H1 (cell line): ENCODE measurements around the gene SELENBP1. TPM values are rescaled to one million over a fixed set of nuclear protein-coding genes. Genes with fewer than 3 reads are reported as not detected.

ENCODE experiments used
- CTCF ChIA-PET: fragments of 300-600 bp; sonication (Branson Sonifier 250); formaldehyde crosslinking; loops from one replicate; lab custom pipeline; 2021; ENCODE audit not compliant: partially characterized antibody; lab: Charles Lee
- POLR2A ChIA-PET: fragments of 300-600 bp; sonication (Branson Sonifier 250); formaldehyde crosslinking; loops from one replicate; lab custom pipeline; 2021; ENCODE audit warnings: inconsistent platforms; ENCODE audit not compliant: partially characterized antibody; lab: Charles Lee
- DNase-seq, 2 experiments: peaks; one replicate each; pipeline versions ENCODE4 v3.0.0 to v3.0.0-alpha.2; 2010 to 2022; ENCODE audit warnings: low spot score in 2 of 2, low read depth in 1 of 2, mixed read lengths in 1 of 2
- FAIRE-seq: peaks from 2 replicates; lab custom pipeline; 2011; peaks lifted over from hg19 to GRCh38; lab: Jason Lieb, UNC
- H2AFZ ChIP-seq: 2 replicates; pipeline ENCODE4 v1.8.1; 2012; ENCODE audit warnings: low read length, inconsistent platforms
- H2AK5ac ChIP-seq: 2 replicates; pipeline ENCODE4 v1.6.1; 2013; ENCODE audit warnings: low read depth, low read length
- H2BK120ac ChIP-seq: replicated peaks from 2 replicates; pipeline ENCODE3; 2013; ENCODE audit warnings: low read depth, low read length, inconsistent platforms
- H2BK12ac ChIP-seq: 2 replicates; pipeline ENCODE4 v1.6.1; 2013; ENCODE audit warnings: low read depth, low read length
- H2BK15ac ChIP-seq: 2 replicates; pipeline ENCODE4 v1.6.1; 2013; ENCODE audit warnings: low read length
- H2BK20ac ChIP-seq: 2 replicates; pipeline ENCODE4 v1.6.1; 2013; ENCODE audit warnings: low read length
- H2BK5ac ChIP-seq: 2 replicates; pipeline ENCODE4 v1.6.1; 2013; ENCODE audit warnings: low read depth, low read length
- H3K14ac ChIP-seq: 2 replicates; pipeline ENCODE4 v1.6.1; 2013; ENCODE audit warnings: inconsistent platforms; ENCODE audit not compliant: insufficient read length
- H3K18ac ChIP-seq: 2 replicates; pipeline ENCODE4 v1.6.1; 2013; ENCODE audit warnings: low read length; ENCODE audit errors: extremely low read depth
- H3K23ac ChIP-seq: 2 replicates; pipeline ENCODE4 v1.6.1; 2013; ENCODE audit warnings: inconsistent platforms; ENCODE audit not compliant: insufficient read length
- H3K23me2 ChIP-seq: 2 replicates; pipeline ENCODE4 v1.6.1; 2013; ENCODE audit warnings: low read depth, low read length
- H3K27ac ChIP-seq: 2 replicates; pipeline ENCODE4 v1.6.1; 2011; ENCODE audit warnings: low read depth, low read length, inconsistent platforms
- H3K27me3 ChIP-seq, 4 experiments: replicated peaks in 1 of 4; 1 replicate in 1 of 4; 2 replicates in 3 of 4; pipeline versions ENCODE4 v1.6.1 to v1.8.1; 2011 to 2013; ENCODE audit warnings: low read length in 3 of 4, mild to moderate bottlenecking in 3 of 4, inconsistent platforms in 2 of 4, mixed read lengths in 2 of 4, moderate library complexity in 1 of 4; ENCODE audit not compliant: control insufficient read depth in 3 of 4, insufficient read depth in 3 of 4; ENCODE audit errors: extremely low read depth in 1 of 4
- H3K36me3 ChIP-seq, 4 experiments: 2 replicates each; pipeline versions ENCODE4 v1.6.1 to v1.8.1; 2011 to 2013; ENCODE audit warnings: mild to moderate bottlenecking in 4 of 4, low read length in 3 of 4, moderate library complexity in 2 of 4, control low read depth in 1 of 4, inconsistent platforms in 1 of 4; ENCODE audit not compliant: insufficient read depth in 4 of 4, control insufficient read depth in 2 of 4
- H3K4ac ChIP-seq: replicated peaks from 2 replicates; pipeline ENCODE3; 2013; ENCODE audit warnings: low read length, low read depth, mixed read lengths, inconsistent platforms; ENCODE audit not compliant: insufficient read length
- H3K4me1 ChIP-seq, 4 experiments: replicated peaks in 1 of 4; 1 replicate in 1 of 4; 2 replicates in 3 of 4; pipeline versions ENCODE4 v1.6.1 to v1.8.1; 2011 to 2013; ENCODE audit warnings: low read length in 3 of 4, inconsistent platforms in 2 of 4, mixed read lengths in 1 of 4; ENCODE audit not compliant: insufficient read depth in 4 of 4, control insufficient read depth in 3 of 4
- H3K4me2 ChIP-seq, 2 experiments: 2 replicates each; pipeline versions ENCODE4 v1.6.1 to v1.8.1; 2011 to 2013; ENCODE audit warnings: low read depth in 2 of 2, low read length in 2 of 2, control low read depth in 1 of 2, inconsistent platforms in 1 of 2, mild to moderate bottlenecking in 1 of 2; ENCODE audit not compliant: insufficient read depth in 1 of 2
- H3K4me3 ChIP-seq, 4 experiments: fragments of 200-600, 300-600 bp in 1 of 4; sonication (generic), shearing (Covaris generic), sonication (Bioruptor Twin) in 1 of 4; 2 replicates each; pipeline versions ENCODE4 v1.5.1 to v1.8.1; 2011 to 2016; ENCODE audit warnings: low read length in 4 of 4, low read depth in 3 of 4, control low read depth in 2 of 4, inconsistent platforms in 2 of 4, mild to moderate bottlenecking in 2 of 4, mixed read lengths in 1 of 4, moderate library complexity in 1 of 4; ENCODE audit not compliant: insufficient read depth in 2 of 4; ENCODE audit errors: extremely low read depth in 1 of 4
- H3K56ac ChIP-seq: replicated peaks from 2 replicates; pipeline ENCODE3; 2013; ENCODE audit warnings: low read depth, mild to moderate bottlenecking, mixed read lengths, low read length, inconsistent platforms; ENCODE audit not compliant: insufficient read length
- H3K79me1 ChIP-seq: 2 replicates; pipeline ENCODE4 v1.6.1; 2013; ENCODE audit warnings: low read depth, low read length, control low read depth
- H3K79me2 ChIP-seq, 2 experiments: 2 replicates each; pipeline versions ENCODE4 v1.6.1 to v1.8.1; 2012 to 2013; ENCODE audit warnings: low read length in 2 of 2, mild to moderate bottlenecking in 2 of 2, inconsistent platforms in 1 of 2; ENCODE audit not compliant: insufficient read depth in 2 of 2, control insufficient read depth in 1 of 2
- H3K9ac ChIP-seq, 4 experiments: replicated peaks in 1 of 4; 1 replicate in 1 of 4; 2 replicates in 3 of 4; pipeline versions ENCODE4 v1.6.1 to v1.8.1; 2011 to 2013; ENCODE audit warnings: low read depth in 3 of 4, low read length in 3 of 4, control low read depth in 2 of 4, mild to moderate bottlenecking in 2 of 4, moderate library complexity in 2 of 4, inconsistent platforms in 1 of 4; ENCODE audit errors: extremely low read depth in 1 of 4
- H3K9me3 ChIP-seq, 2 experiments: 2 replicates each; pipeline versions ENCODE4 v1.6.1 to v1.8.1; 2012 to 2013; ENCODE audit warnings: mild to moderate bottlenecking in 2 of 2, moderate library complexity in 2 of 2, control low read depth in 1 of 2, inconsistent platforms in 1 of 2, low read depth in 1 of 2, low read length in 1 of 2, mixed read lengths in 1 of 2; ENCODE audit not compliant: insufficient read depth in 2 of 2
- H4K20me1 ChIP-seq, 2 experiments: replicated peaks in 1 of 2; 2 replicates each; pipeline versions ENCODE3 to v1.8.1; 2011 to 2013; ENCODE audit warnings: inconsistent platforms in 2 of 2, low read length in 2 of 2, mild to moderate bottlenecking in 1 of 2; ENCODE audit not compliant: insufficient read depth in 2 of 2, control insufficient read depth in 1 of 2
- H4K5ac ChIP-seq: 2 replicates; pipeline ENCODE4 v1.6.1; 2013; ENCODE audit warnings: low read length, low read depth, mixed read lengths, inconsistent platforms; ENCODE audit not compliant: insufficient read length
- H4K8ac ChIP-seq: 2 replicates; pipeline ENCODE4 v1.8.0; 2013; ENCODE audit warnings: mild to moderate bottlenecking, moderate library complexity, low read length, inconsistent platforms; ENCODE audit not compliant: insufficient read depth; ENCODE audit errors: extremely low read depth
- H4K91ac ChIP-seq: replicated peaks from 2 replicates; pipeline ENCODE3; 2013; ENCODE audit warnings: low read length, mixed read lengths, inconsistent platforms; ENCODE audit not compliant: insufficient read length
- ASH2L ChIP-seq: fragments of 200-600, 300-600 bp; sonication (generic); IDR thresholded peaks from one replicate; pipeline ENCODE4 v1.7.1; 2017; ENCODE audit warnings: low read length
- CBX5 ChIP-seq: fragments of 300-800, 300-1000 bp; sonication (generic); IDR thresholded peaks from 2 replicates; pipeline ENCODE4 v1.7.1; 2016; ENCODE audit warnings: antibody characterized with exemption, low read length, low read depth
- POLR2A ChIP-seq, 2 experiments: IDR thresholded peaks; 1 replicate in 1 of 2; 2 replicates in 1 of 2; pipeline ENCODE4 v1.6.1; 2011; ENCODE audit warnings: low read depth in 2 of 2, low read length in 2 of 2, mild to moderate bottlenecking in 2 of 2; ENCODE audit errors: control extremely low read depth in 1 of 2
- RAD21 ChIP-seq, 2 experiments: IDR thresholded peaks in 1 of 2; conservative IDR thresholded peaks in 1 of 2; 2 replicates each; pipeline ENCODE4 v1.6.1; 2011; ENCODE audit warnings: low read depth in 2 of 2, low read length in 2 of 2, improper control_type of control experiment in 1 of 2, inconsistent platforms in 1 of 2, mild to moderate bottlenecking in 1 of 2, moderate library complexity in 1 of 2
- RBBP5 ChIP-seq: IDR thresholded peaks from 2 replicates; pipeline ENCODE4 v1.7.1; 2012; ENCODE audit warnings: low read depth, mild to moderate bottlenecking, inconsistent platforms, low read length, moderate library complexity, borderline replicate concordance
- WGBS, 2 experiments: shearing (Covaris generic) in 1 of 2; methylation state at CpG; one replicate each; pipeline versions ENCODE4 v1.1.6 to v1.1.7; 2013 to 2015; ENCODE audit warnings: low lambda C conversion rate in 2 of 2, mixed read lengths in 2 of 2, inconsistent platforms in 1 of 2, low coverage in 1 of 2, missing lambda C conversion rate in 1 of 2; ENCODE audit not compliant: insufficient replicate concordance in 2 of 2, insufficient coverage in 1 of 2, insufficient read length in 1 of 2; ENCODE audit errors: extremely low coverage in 1 of 2, missing lambda C conversion rate in 1 of 2; 5-methylcytosine and 5-hydroxymethylcytosine counted together
- polyA plus RNA-seq, 7 experiments: library from polyadenylated mRNA; depleted of rRNA in 3 of 7; stranded (reverse) in 5 of 7; unstranded in 2 of 7; fragments of >200 nt in 5 of 7; fragments of 200-250 nt in 2 of 7; gene quantifications; 1 replicate in 5 of 7; 2 replicates in 1 of 7; 4 replicates in 1 of 7; pipeline versions ENCODE4 v1.2.1 to v1.2.3, GENCODE V29; 2011 to 2013; ENCODE audit warnings: missing spikeins in 2 of 7, mixed read lengths in 2 of 7
- total RNA-seq: library from RNA; stranded (reverse); fragmentation: NEBNext Ultra II Directional; extraction: Animal tissue kit (Norgen Biotek cat#: 25700); gene quantifications from 2 replicates; pipeline ENCODE4 v1.2.1, GENCODE V29; 2021

The SELENBP1 gene
- total and polyA plus RNA-seq, 2 of the 8 experiments (the other 6 are each of a cell fraction or from before 2014, with no cell fraction given), result 20.0 to 32.4 TPM

DNA sequence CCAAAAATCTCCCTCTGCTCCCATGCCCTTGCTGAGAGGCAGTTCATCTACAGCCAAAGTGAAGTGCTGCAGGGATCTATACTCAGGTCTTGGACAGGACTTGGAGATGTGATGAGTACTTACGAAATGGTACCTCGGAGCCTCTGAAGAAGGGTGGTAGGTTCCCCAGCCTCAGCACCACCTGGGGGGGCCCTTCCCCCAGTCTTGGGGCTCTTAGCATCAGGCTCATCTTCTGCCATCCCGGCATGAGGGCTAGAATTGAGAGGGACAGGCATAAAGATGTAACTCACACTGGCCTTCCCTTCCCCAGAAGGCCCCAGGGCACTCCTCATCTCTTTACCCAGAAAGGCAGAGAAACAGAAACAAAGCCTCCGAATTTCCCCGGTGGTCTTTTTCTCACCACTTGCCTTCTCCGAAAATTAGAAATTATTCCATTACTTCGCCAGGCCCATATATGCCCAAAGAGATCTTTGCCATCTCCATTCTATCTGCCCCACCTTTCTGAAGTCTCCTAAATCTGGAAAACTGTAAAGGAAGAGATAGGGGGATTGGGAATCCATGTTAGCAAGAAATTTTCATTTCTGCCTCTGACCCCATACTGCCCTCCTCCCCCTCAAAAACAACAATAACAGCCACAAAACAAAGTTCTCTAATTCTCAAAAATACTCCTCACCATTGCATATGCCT, 26.3 kb downstream of the SELENBP1 start:
- H3K23me2 ChIP-seq, result peaks cover 5% of the 10 kb centered on the region
- H3K79me1 ChIP-seq, result peaks cover 6% of the 10 kb centered on the region
- H2BK20ac ChIP-seq, result no peak overlapping the region
- FAIRE-seq (no peak), DNase-seq (no peak)
- peak overlapping the region; percentile 61 to 76 (median 66) for H3K4me3 ChIP-seq
- peak overlapping the region; percentile 18 for H2BK120ac ChIP-seq
- H3K56ac ChIP-seq, result peak overlapping the region; percentile 63
- no peak overlapping the region for H3K23ac ChIP-seq
- H3K14ac ChIP-seq, result no peak overlapping the region
- 54% methylated on average over 7 of the region's 7 CpGs; no CpG with 5 or more reads in 1 of the 2 experiments for WGBS, 2 experiments
- ChIA-PET CTCF (interaction anchor here (1.6 kb wide), 1 partner anchor 25 kb away, joined by 4 read pairs; no protein-coding TSS in a partner anchor), POLR2A (interaction anchor here (1.0 to 8.6 kb wide), 12 partner anchors 10 to 65 kb away, joined by 3 to 102 read pairs (median 9); partner anchors contain the start of genes PI4KB, PSMB4, SELENBP1 and ZNF687)
- peak overlapping the region; percentile 18; the same call in 1 of the 2 replicates for H2BK12ac ChIP-seq
- H3K79me2 ChIP-seq, result peaks cover 3 to 10% of the 10 kb centered on the region in 2 experiments; a peak in 3 of 4 replicates
- peak overlapping the region; percentile 84 for H4K8ac ChIP-seq
- 0 out of 2 replicates have a peak overlapping the region, but pooled peaks have one; percentile 23 for H2BK15ac ChIP-seq
- H4K20me1 ChIP-seq, result peaks cover 0 to 2% of the 10 kb centered on the region in 2 experiments
- H4K5ac ChIP-seq, result peak overlapping the region; percentile 55
- no peaks in the 10 kb centered on the region for H3K9me3 ChIP-seq
- peak overlapping the region; percentile 80 to 98 (median 94) for H3K9ac ChIP-seq
- H3K18ac ChIP-seq, result peak overlapping the region; percentile 51; the same call in 1 of the 2 replicates
- peak overlapping the region; percentile 99 for H3K27ac ChIP-seq
- peak overlapping the region; percentile 75 to 86 for H3K4me2 ChIP-seq
- H3K36me3 ChIP-seq, result peaks cover 19 to 36% (median 29%) of the 10 kb centered on the region in 4 experiments
- no peak; the same call in 1 of the 2 replicates for TF ChIP-seq RBBP5
- peak in 1 of 2 experiments; percentile 18; a peak in 1 of 4 replicates for TF ChIP-seq RAD21 (IDR thresholded peaks at IDR 0.05 in 1 of 2, conservative IDR thresholded peaks at IDR 0.05 in 1 of 2; ENCODE audit: low read depth in 2 of 2, low read length in 2 of 2)
- no peak for TF ChIP-seq ASH2L
- TF ChIP-seq CBX5, result no peak
- peak in 1 of 2 experiments; percentile 19; a peak in 1 of 3 replicates for TF ChIP-seq POLR2A (IDR thresholded peaks at IDR 0.05; ENCODE audit: control extremely low read depth in 1 of 2, low read depth in 2 of 2, low read length in 2 of 2)
- H3K27me3 ChIP-seq, result no peaks in the 10 kb centered on the region
- peak overlapping the region; percentile 5 for H4K91ac ChIP-seq
- peak overlapping the region; percentile 28 for H3K4ac ChIP-seq
- H2AK5ac ChIP-seq, result peak overlapping the region; percentile 89; the same call in 1 of the 2 replicates
- peak overlapping the region; percentile 100 for H2BK5ac ChIP-seq
- H2AFZ ChIP-seq, result no peak overlapping the region
- H3K4me1 ChIP-seq, result peaks cover 4 to 14% (median 12%) of the 10 kb centered on the region in 4 experiments; a peak in 5 of 7 replicates
